CD4-positive, alpha-beta T cell treated with Interleukin-4 for 1 hour (primary cell): ENCODE data around the gene COL6A1.

ENCODE experiments used
- DNase-seq, 2 donors: peaks; one replicate each; pipeline ENCODE4 v3.0.0-alpha.2; 2020 to 2022

COL6A1 gene

GRCh38 chr21:46050668-46051378 lies 69.3 kb downstream of the COL6A1 start:
- no peak for DNase-seq

- no peak for DNase-seq
These were observed 69.8 kb downstream of the COL6A1 start for GRCh38 chr21:46051379-46051770.

- no peak for DNase-seq
These were observed 70.5 kb downstream of the COL6A1 start for GRCh38 chr21:46051821-46052675.

DNA sequence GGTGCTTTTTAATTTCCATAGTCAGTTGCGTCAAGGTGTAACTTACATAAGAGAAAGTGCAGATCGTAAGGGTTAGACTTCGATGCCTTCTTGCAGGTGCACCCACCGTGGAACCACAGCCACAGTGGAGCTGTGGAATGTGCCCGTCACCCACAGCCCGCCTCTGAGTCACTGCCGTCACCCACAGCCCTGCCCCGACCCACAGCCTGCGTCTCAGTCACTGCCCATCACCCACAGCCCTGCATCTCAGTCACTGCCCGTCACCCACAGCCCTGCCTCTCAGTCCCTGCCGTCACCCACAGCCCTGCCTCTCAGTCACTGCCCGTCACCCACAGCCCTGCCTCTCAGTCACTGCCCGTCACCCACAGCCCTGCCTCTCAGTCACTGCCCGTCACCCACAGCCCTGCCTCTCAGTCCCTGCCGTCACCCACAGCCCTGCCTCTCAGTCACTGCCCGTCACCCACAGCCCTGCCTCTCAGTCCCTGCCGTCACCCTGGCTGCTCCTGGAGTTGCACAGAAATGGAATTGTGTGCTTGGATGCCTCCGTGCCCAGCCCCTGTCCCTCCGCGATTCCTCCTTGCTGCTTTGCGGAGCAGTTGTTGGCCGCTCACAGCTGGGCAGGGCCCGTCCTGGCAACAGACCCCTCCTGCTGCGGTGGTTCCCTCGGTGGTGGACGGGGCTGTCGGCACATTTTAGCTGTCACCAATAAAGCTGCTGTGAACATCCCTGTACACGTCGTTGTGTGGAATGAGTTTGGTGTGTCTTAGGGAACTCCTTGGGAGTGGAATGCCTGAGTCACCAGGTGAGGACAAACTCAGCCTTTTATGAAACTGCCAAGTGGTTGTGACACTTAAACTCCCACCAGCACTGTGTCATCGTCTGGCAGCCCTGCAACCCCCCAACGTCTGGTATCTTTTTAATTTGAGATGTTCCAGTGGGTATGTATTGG lies 71.4 kb downstream of the COL6A1 start:
- peak; percentile 36 to 45 for DNase-seq

- DNase-seq, result no peak
These were observed 72.5 kb downstream of the COL6A1 start for GRCh38 chr21:46054031-46054430.

DNA sequence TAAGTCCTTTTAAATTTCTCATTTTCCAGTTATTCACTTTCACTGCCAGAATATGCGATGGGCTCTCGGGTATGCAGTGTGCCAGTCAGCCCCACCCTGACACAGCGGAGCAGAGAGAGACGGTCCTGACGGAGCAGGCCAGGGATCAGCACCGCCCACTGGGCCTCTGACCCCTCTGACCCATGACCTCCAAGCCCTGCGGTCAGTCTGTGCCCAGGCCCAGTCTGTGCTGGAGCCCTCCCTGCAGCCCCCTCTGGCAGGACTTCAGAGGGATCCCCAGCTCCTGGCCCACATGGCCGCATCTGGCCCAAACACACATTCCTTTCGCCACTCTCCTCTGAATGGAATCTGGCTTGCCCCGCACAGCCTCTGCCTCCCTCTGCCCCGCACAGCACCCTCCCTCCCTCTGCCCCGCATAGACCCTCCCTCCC lies 72.9 kb downstream of the COL6A1 start:
- no peak for DNase-seq
